SIG-M5 (cell line): ENCODE data around the gene TMPRSS13.
"Not testable (repeated sequence)": the region's sequence is repeated elsewhere in the genome, so short reads cannot be mapped to it uniquely, and the experiment has no call there.

Experiments
- DNase-seq: peaks from one replicate; lab custom pipeline; 2025; lab: John Stamatoyannopoulos, UW

TMPRSS13 gene

DNA sequence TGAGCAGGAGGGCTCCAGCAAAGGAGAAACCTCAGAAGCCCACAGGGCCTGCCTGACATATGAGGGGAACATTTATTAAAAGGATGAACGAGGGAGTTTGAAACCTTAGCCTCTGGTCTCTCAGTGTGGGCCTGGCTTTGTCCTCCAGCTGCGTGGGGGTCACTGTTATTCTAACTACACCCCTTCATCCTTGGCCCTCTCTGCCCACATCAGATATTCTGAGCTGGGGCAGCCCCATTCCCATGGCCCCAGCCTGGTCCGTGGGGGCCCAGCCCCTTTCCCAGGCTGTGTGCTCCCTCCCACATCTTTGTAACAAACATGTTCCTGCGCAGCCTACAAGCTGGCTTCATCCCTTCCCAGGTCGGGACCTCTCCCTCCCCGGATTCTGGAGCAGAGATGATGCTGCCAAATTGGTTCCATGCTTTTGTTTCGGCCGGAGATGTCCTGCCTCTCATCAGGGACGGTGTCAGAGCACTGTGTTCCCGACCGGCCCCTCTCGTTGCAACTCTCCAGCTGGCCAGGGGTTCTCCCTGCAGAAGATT lies 56.7 kb downstream of the TMPRSS13 start:
- no peak for DNase-seq

- no peak for DNase-seq
Measured at GRCh38 chr11:117871784-117872183, 57.4 kb downstream of the TMPRSS13 start.

DNA sequence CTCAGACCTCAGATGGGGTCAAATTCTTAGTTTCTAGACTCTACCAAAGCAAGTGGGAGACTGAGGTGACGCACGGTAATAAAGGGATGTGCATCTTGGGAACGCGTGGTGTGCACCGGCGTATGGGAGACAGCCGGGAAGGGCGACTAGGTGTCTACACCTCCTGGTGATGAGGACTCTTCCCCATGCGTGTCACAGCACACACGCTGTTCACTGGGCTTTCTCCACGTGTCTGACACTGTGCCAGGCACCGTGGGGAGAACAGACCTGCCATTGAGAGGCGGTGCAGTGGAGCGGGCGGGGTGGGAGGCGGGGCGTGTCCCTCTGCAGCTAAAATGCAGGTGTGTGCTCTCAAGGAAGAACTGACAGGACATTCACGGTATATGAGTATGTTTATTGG lies 58.0 kb downstream of the TMPRSS13 start:
- DNase-seq = no peak

GRCh38 chr11:117870103-117870952 lies 58.9 kb downstream of the TMPRSS13 start:
- DNase-seq = no peak

DNA sequence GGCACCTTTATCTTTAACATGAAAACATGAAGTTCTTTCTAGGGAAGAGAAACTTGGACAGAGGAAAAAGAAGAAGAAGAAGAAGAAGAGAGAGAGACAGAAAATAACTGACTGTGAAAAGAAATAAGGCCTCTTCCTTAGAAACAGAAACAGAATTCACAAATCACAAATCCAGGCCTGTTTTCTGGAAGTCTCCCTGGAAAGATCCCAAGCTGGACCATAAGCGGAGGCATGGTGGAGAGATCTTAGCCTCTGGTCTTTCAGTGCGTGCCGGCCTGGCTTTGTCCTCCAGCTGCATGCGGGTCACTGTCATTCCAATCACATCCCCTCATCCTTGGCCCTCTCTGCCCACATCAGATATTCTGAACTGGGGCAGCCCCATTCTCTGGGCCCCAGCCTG lies 59.6 kb downstream of the TMPRSS13 start:
- no peak for DNase-seq

GRCh38 chr11:117868815-117869561 lies 60.2 kb downstream of the TMPRSS13 start:
- DNase-seq = no peak

DNA sequence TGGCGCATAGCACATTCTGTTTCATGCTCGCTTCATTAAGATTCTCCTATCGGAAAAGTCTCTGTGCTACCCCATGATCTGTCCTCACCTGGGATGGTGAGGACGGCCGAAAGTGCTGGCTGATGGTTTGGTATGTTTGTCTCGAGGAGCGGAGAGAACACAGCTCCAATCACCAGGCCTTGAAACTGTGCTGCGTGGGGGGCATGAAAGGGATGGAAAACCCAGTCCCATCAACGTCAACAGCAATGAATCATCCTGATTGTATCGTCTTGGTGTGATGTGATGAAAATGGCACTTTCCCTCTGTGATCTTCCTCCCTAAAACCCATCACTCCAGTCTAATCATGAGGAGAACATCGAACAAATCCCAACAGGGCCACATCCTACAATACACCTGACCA lies 61.1 kb downstream of the TMPRSS13 start:
- DNase-seq = no peak

DNA sequence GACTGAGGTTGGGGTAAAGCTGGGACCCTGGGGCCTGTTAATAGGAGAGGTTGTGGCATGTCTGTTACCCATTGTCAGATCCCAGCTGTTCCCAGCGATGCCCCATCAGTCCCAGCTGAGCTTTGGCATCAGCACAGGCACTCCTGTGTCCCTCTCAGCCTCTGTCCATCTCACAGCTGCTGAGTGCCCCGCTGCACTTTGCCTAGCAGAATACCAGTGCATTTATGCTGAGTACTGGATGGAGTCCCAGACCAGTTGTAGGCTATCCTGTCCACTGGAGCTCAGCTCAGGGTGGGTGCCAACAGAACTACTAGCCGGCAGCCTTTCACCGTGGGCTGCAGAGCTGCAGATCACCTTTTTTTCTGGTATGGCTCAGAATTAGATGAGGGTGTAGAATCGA lies 62.7 kb downstream of the TMPRSS13 start:
- DNase-seq = no peak

- not testable (repeated sequence) for DNase-seq
Measured at GRCh38 chr11:117865546-117865945, 63.7 kb downstream of the TMPRSS13 start.

DNA sequence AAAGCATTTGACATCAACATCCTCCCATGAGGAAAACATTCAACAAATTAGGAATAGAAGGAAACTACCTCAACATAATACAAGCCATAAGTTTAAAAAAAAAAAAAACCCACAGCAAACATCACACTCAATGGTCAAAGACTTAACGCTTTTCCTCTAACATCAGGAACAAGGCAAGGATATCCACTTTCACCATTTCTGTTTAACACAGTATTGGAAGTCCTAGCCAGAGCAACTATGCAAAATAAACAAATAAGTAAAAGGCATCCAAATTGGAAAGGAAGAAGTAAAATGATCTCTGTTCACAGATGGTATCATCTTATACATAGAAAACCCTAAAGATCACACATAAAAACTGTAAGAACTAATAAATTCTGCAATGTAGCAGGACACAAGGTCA lies 65.8 kb downstream of the TMPRSS13 start:
- no peak for DNase-seq

DNA sequence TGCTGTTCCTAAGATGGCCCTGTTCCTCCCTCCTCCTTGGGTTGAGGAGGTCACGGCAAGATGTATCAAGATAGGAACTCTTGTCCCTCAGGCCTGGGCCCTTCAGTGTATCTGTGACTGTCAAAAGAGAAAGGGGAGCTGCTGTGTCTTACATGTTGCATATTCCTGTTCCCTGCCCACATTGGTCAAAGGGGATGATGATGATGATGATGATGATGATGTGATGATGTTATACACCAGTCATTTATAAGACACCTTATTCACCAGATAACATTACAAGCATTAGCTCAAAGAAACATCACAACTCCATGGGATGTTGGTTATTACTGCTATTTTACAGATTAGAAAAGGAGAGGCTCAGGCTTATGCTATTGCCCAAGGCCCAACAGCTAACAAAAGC lies 66.4 kb downstream of the TMPRSS13 start:
- no peak for DNase-seq

DNA sequence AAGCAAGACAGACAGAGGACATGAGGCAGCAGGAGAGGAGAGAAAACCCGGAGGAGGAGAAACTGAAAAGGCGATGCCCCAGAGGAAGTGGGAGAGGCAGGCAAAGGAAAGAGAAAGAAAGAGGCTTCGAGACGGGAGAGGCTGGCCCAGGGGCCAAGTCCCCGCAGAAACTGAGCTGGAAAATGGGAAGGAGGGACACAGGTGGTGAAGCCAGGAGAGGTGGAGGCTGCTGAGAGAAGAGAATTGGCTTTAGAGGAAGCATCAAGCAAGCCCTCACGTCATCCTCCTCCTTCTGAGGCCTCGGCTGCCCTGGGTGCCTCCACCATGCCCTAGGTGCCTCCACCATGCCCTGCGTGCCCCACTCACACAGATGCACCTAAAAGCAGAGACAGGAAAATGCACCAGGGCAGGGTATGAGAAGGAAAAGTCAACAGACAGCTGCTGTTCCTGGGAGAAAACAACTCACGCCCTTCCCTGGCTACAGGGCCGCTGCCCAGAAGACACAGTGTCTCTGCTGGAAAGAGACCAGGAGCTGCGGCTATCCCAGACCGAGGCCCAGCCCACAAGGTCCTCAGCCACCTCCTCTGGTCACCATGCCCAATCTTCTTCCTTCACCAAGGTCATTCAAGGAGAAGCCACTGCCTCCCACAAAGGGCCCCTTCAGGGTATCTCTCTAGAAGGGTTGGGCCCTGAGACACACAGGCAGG lies 67.0 kb downstream of the TMPRSS13 start:
- no peak for DNase-seq

GRCh38 chr11:117861151-117862018 lies 67.8 kb downstream of the TMPRSS13 start:
- no peak for DNase-seq

- no peak for DNase-seq
Measured at GRCh38 chr11:117860139-117860538, 69.1 kb downstream of the TMPRSS13 start.

GRCh38 chr11:117859488-117860112 lies 69.6 kb downstream of the TMPRSS13 start:
- DNase-seq = no peak

DNA sequence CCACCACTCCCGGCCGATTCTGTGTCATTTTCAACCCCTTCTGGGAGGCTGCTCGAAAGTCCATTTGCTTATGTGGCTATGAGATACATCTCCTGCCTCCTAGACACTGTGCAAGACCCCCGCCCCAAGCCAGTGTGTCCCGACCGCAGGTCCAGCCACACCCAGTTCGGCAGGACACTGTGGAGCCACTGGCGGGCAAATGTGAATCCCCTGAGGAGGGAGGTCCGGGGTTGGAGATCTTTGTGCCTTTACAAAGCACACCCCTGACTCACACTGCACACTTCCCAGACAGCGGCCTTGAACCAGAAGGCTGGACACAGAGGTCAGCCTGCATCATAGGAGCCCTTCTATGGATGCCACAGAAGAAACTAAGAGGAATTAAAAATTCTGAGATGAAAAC lies 70.1 kb downstream of the TMPRSS13 start:
- no peak for DNase-seq

- DNase-seq = no peak
Measured at GRCh38 chr11:117857734-117858414, 71.3 kb downstream of the TMPRSS13 start.

GRCh38 chr11:117855912-117856651 lies 73.1 kb downstream of the TMPRSS13 start:
- DNase-seq = no peak

DNA sequence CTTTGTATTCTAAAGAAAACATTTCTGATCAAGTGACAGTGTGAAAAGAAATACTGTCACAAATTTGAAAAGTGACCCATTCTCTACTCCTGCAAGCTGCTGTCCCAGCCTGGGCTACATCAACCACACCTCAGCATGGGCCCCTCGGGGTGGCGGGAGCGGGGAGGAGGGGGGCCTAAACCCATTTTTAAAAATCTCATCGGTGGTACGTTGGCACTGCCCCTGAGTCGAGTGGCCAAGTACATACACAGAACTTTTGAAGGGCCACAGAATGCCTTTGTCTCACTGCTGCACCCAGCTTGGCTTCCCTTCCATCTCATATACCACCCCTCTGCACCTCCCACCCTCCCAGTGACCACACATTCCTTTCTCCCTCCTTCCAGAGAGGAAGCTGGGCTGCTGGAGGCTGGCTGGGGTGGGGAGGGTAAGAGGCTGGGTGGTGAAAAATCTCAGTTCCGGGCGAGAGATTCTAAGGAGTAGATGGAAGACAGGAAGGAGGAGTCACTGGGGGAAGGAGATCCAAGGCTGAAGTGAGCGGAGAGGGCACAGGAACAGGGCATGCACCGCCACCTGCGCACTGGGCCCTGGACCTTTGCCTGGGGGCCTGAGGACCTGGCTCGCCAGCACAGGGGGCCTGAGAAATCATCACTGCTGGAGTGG lies 73.9 kb downstream of the TMPRSS13 start:
- DNase-seq = no peak
